WTC11 (cell line): ENCODE measurements around the gene EXOC3L2. TPM values are rescaled to one million over a fixed set of nuclear protein-coding genes. Genes with fewer than 3 reads are reported as not detected.

Experiments
- ATAC-seq: fragments of 200-7000 bp; cut with Tn5 transposase; 2 replicates; pipeline ENCODE4 v1.10.0; 2021; ENCODE audit warnings: mild to moderate bottlenecking, moderate library complexity
- CTCF ChIA-PET: fragments of 300-600 bp; sonication (Branson Sonifier 250); formaldehyde crosslinking; loops from one replicate; lab custom pipeline; 2021; ENCODE audit warnings: antibody characterized with exemption; lab: Charles Lee
- POLR2A ChIA-PET: fragments of 350-600 bp; sonication (Branson Sonifier 250); formaldehyde crosslinking; loops from one replicate; lab custom pipeline; 2021; ENCODE audit warnings: antibody characterized with exemption; lab: Charles Lee
- DNase-seq: peaks from one replicate; pipeline ENCODE4 v3.0.0; 2021; ENCODE audit warnings: low spot score
- H3K27ac Mint-ChIP-seq: 2 replicates; pipeline ENCODE4 v1.8.0; 2021; ENCODE audit warnings: mixed read lengths
- H3K27me3 Mint-ChIP-seq: 2 replicates; pipeline ENCODE4 v1.8.0; 2021; ENCODE audit warnings: low read depth, mild to moderate bottlenecking, moderate library complexity, mixed read lengths
- H3K36me3 Mint-ChIP-seq: 2 replicates; pipeline ENCODE4 v1.8.0; 2021; ENCODE audit warnings: mixed read lengths
- H3K4me1 Mint-ChIP-seq: 2 replicates; pipeline ENCODE4 v1.8.0; 2022; ENCODE audit warnings: mixed read lengths
- H3K4me3 Mint-ChIP-seq: 2 replicates; pipeline ENCODE4 v1.8.0; 2021; ENCODE audit warnings: mild to moderate bottlenecking, moderate library complexity, mixed read lengths
- H3K9me3 Mint-ChIP-seq: 2 replicates; pipeline ENCODE4 v1.8.0; 2021; ENCODE audit warnings: mixed read lengths
- ARID4B ChIP-seq: sonication (generic); formaldehyde crosslinking; IDR thresholded peaks from 2 replicates; pipeline ENCODE4 v1.8.0; 2023; ENCODE audit warnings: missing genetic modification reagents, mild to moderate bottlenecking, borderline replicate concordance
- ATF2 ChIP-seq: sonication (generic); formaldehyde crosslinking; IDR thresholded peaks from 2 replicates; pipeline ENCODE4 v1.8.1; 2022; ENCODE audit warnings: low read depth, missing genetic modification reagents, borderline replicate concordance
- EMX1 ChIP-seq: fragments of 250-450 bp; sonication (Bioruptor Pico); IDR thresholded peaks from 2 replicates; pipeline ENCODE4 v1.8.0; 2021; ENCODE audit warnings: mild to moderate bottlenecking
- FOXK1 ChIP-seq: sonication (generic); formaldehyde crosslinking; IDR thresholded peaks from 2 replicates; pipeline ENCODE4 v1.8.0; 2022; ENCODE audit warnings: mild to moderate bottlenecking, moderate library complexity, missing genetic modification reagents
- GRHL2 ChIP-seq: fragments of 250-450 bp; sonication (Bioruptor Pico); IDR thresholded peaks from 2 replicates; pipeline ENCODE4 v1.8.0; 2022; ENCODE audit warnings: mild to moderate bottlenecking, moderate library complexity; ENCODE audit not compliant: insufficient replicate concordance, severe bottlenecking
- SMAD3 ChIP-seq: sonication (generic); formaldehyde crosslinking; IDR thresholded peaks from 2 replicates; pipeline ENCODE4 v1.8.0; 2022; ENCODE audit warnings: missing genetic modification reagents, mild to moderate bottlenecking, borderline replicate concordance
- SP1 ChIP-seq: sonication (generic); formaldehyde crosslinking; conservative IDR thresholded peaks from 2 replicates; pipeline ENCODE4 v1.8.1; 2022; ENCODE audit warnings: missing genetic modification reagents
- USF2 ChIP-seq: sonication (generic); formaldehyde crosslinking; IDR thresholded peaks from 2 replicates; pipeline ENCODE4 v1.8.1; 2023; ENCODE audit warnings: mild to moderate bottlenecking, missing genetic modification reagents, moderate library complexity
- ZBTB43 ChIP-seq: sonication (generic); formaldehyde crosslinking; IDR thresholded peaks from 2 replicates; pipeline ENCODE4 v1.8.1; 2023; ENCODE audit warnings: mild to moderate bottlenecking, missing genetic modification reagents
- ZNF396 ChIP-seq: fragments of 250-450 bp; sonication (Bioruptor Pico); IDR thresholded peaks from 2 replicates; pipeline ENCODE4 v1.8.0; 2021; ENCODE audit warnings: mild to moderate bottlenecking, moderate library complexity, borderline replicate concordance
- ZNF425 ChIP-seq: fragments of 250-450 bp; sonication (Bioruptor Pico); conservative IDR thresholded peaks from 2 replicates; pipeline ENCODE4 v1.9.0; 2021; ENCODE audit warnings: mild to moderate bottlenecking
- total RNA-seq: library from RNA; stranded (reverse); gene quantifications from 3 replicates; pipeline ENCODE4 v1.2.3, GENCODE V29; 2021
- TF ChIP-seq, protein P1 (sequence below): sonication (generic); formaldehyde crosslinking; IDR thresholded peaks from 2 replicates; pipeline ENCODE4 v1.8.1; 2022; ENCODE audit warnings: mild to moderate bottlenecking, moderate library complexity, missing genetic modification reagents
- TF ChIP-seq, protein P2 (sequence below): sonication (generic); formaldehyde crosslinking; IDR thresholded peaks from 2 replicates; pipeline ENCODE4 v1.8.1; 2023; ENCODE audit warnings: mild to moderate bottlenecking, missing genetic modification reagents, moderate library complexity
- TF ChIP-seq, protein P3 (sequence below): sonication (generic); formaldehyde crosslinking; IDR thresholded peaks from 2 replicates; pipeline ENCODE4 v1.8.1; 2022; ENCODE audit warnings: missing genetic modification reagents, borderline replicate concordance

The EXOC3L2 gene
- total RNA-seq, 1 experiment from 2014 or later = 2.7 TPM

- TF ChIP-seq ZNF425 = no peak
- TF ChIP-seq, protein P1, sequence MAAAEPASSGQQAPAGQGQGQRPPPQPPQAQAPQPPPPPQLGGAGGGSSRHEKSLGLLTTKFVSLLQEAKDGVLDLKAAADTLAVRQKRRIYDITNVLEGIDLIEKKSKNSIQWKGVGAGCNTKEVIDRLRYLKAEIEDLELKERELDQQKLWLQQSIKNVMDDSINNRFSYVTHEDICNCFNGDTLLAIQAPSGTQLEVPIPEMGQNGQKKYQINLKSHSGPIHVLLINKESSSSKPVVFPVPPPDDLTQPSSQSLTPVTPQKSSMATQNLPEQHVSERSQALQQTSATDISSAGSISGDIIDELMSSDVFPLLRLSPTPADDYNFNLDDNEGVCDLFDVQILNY = no peak
- TF ChIP-seq ATF2 (CRISPR knock-in tag) = no peak
- TF ChIP-seq, protein P2, sequence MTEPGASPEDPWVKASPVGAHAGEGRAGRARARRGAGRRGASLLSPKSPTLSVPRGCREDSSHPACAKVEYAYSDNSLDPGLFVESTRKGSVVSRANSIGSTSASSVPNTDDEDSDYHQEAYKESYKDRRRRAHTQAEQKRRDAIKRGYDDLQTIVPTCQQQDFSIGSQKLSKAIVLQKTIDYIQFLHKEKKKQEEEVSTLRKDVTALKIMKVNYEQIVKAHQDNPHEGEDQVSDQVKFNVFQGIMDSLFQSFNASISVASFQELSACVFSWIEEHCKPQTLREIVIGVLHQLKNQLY = no peak
- no peak for TF ChIP-seq GRHL2 (CRISPR knock-in tag)
- TF ChIP-seq ZBTB43 (CRISPR knock-in tag) = no peak
- TF ChIP-seq USF2 = no peak
These were observed 22.1 kb upstream of the EXOC3L2 start (continued) for GRCh38 chr19:45267296-45267695.

DNA sequence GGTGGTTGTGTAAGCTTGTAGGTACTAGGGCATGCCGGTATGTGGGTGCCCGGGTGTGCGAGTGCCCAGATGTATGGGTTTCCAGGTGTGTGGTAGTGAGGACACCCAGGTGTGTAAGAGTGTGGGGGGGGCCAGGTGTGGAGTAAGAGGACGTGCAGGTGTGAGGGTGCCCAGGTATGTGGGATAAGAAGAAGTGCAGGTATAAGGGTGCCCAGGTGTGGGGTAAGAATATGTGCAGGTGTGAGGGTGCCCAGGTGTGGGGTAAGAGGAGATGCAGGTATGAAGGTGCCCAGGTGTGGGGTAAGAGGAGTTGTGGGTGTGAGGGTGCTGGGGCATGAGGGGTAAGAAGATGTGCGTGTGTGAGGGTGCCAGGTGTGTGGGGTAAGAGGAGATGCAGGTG is 20.2 kb upstream of the EXOC3L2 start:
- Mint-ChIP-seq H3K27me3 (no peaks in the 10 kb centered on the region), H3K4me1 (no peaks in the 10 kb centered on the region), H3K4me3 (no peak overlapping the region), H3K27ac (no peak overlapping the region), H3K36me3 (peaks cover 10% of the 10 kb centered on the region), H3K9me3 (peaks cover 5% of the 10 kb centered on the region)
- ATAC-seq (no peak), DNase-seq (no peak)
- CTCF ChIA-PET = no interaction called here
- TF ChIP-seq EMX1 (CRISPR knock-in tag) = no peak
- no peak for TF ChIP-seq SMAD3 (CRISPR knock-in tag)
- POLR2A ChIA-PET = no interaction called here

DNA sequence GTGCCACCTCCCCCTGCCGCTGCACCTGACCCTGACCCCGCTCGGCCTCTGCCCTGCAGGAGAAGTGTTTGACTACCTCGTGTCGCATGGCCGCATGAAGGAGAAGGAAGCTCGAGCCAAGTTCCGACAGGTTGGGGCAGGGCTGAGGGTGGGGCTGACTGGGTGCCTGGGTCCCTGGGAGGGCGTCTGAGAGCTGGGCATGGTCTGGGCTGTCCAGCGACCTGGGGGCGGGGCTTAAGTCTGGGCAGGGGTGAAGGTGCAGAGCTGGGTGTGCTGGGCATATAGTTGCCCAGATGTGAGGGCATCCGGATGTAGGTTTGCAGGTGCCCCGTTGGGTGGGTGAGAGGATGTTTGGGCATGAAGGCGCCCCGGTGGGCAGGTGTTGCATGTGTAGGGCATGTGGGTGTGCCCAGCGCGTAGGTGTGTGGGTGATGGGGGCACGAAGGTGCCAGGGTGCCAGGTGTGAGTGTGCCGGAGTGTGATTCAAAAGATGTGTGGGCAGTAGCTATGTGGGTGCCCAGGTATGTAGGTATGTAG is 19.6 kb upstream of the EXOC3L2 start:
- ChIA-PET CTCF (no interaction called here), POLR2A (no interaction called here)
- H3K27me3 Mint-ChIP-seq = no peaks in the 10 kb centered on the region
- TF ChIP-seq, protein P2 = no peak
- TF ChIP-seq, all 79 proteins: peak for 0
- Mint-ChIP-seq H3K9me3 (peaks cover 5% of the 10 kb centered on the region), H3K27ac (no peak overlapping the region), H3K36me3 (peaks cover 7% of the 10 kb centered on the region), H3K4me1 (no peaks in the 10 kb centered on the region), H3K4me3 (no peak overlapping the region)
- ATAC-seq = no peak
- no peak for DNase-seq

DNA sequence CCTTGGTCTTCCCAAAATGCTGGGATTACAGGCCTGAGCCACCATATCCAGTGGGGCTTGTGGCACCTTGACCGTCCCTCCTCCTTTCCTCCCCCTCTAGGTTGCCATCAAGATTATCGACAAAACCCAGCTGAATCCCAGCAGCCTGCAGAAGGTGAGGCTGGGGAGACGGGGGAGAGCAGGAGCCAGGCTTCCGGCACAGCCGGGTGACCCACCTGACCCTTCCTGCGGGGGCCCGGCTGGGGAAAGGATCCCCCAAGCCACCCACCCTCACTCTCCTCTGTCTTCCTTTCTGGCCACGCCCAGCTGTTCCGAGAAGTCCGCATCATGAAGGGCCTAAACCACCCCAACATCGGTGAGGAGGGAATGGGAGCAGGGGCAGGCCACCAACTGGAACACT is 17.8 kb upstream of the EXOC3L2 start:
- Mint-ChIP-seq H3K4me3 (no peak overlapping the region), H3K4me1 (no peaks in the 10 kb centered on the region), H3K36me3 (peaks cover 11% of the 10 kb centered on the region), H3K9me3 (peaks cover 5% of the 10 kb centered on the region), H3K27ac (no peak overlapping the region), H3K27me3 (no peaks in the 10 kb centered on the region)
- ChIA-PET CTCF (interaction anchor here (0.7 to 1.1 kb wide), 2 partner anchors 63 to 216 kb away, joined by 4 read pairs; no protein-coding TSS in a partner anchor), POLR2A (no interaction called here)
- DNase-seq (no peak), ATAC-seq (no peak)
- TF ChIP-seq SP1 = no peak
- no peak for TF ChIP-seq ARID4B
- no peak for TF ChIP-seq FOXK1 (CRISPR knock-in tag)
- no peak for TF ChIP-seq ZNF396 (CRISPR knock-in tag)
- TF ChIP-seq, protein P3, sequence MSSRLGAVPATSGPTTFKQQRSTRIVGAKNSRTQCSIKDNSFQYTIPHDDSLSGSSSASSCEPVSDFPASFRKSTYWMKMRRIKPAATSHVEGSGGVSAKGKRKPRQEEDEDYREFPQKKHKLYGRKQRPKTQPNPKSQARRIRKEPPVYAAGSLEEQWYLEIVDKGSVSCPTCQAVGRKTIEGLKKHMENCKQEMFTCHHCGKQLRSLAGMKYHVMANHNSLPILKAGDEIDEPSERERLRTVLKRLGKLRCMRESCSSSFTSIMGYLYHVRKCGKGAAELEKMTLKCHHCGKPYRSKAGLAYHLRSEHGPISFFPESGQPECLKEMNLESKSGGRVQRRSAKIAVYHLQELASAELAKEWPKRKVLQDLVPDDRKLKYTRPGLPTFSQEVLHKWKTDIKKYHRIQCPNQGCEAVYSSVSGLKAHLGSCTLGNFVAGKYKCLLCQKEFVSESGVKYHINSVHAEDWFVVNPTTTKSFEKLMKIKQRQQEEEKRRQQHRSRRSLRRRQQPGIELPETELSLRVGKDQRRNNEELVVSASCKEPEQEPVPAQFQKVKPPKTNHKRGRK (CRISPR knock-in tag) = no peak
